Left forelimb (tissue), 1 donor: ENCODE measurements around the gene SERAC1.
A peak's percentile ranks its signal among the peaks of the same experiment; 100 is the strongest.

ENCODE experiments used
- DNase-seq: peaks from one replicate; pipeline ENCODE4 v3.0.0-alpha.2; 2018; ENCODE audit warnings: low spot score

The SERAC1 gene

GRCh38 chr6:158077676-158078075 lies 90.4 kb downstream of the SERAC1 start:
- DNase-seq: no peak

GRCh38 chr6:158076548-158076947 lies 91.5 kb downstream of the SERAC1 start:
- DNase-seq: no peak

- no peak for DNase-seq
These were observed 94.3 kb downstream of the SERAC1 start for GRCh38 chr6:158073776-158074175.

- DNase-seq: peak; percentile 78
These were observed 95.9 kb downstream of the SERAC1 start for GRCh38 chr6:158072083-158072721.

GRCh38 chr6:158071121-158072082 lies 96.7 kb downstream of the SERAC1 start:
- no peak for DNase-seq

- no peak for DNase-seq
These were observed 97.5 kb downstream of the SERAC1 start for GRCh38 chr6:158070513-158070912.

- DNase-seq: no peak
These were observed 98.3 kb downstream of the SERAC1 start for GRCh38 chr6:158069800-158070195.

GRCh38 chr6:158068893-158069799 lies 98.9 kb downstream of the SERAC1 start:
- no peak for DNase-seq

- no peak for DNase-seq
These were observed 99.7 kb downstream of the SERAC1 start for GRCh38 chr6:158068156-158068892.

- DNase-seq: no peak
These were observed 100.5 kb downstream of the SERAC1 start for GRCh38 chr6:158067436-158068015.

- no peak for DNase-seq
These were observed 101.8 kb downstream of the SERAC1 start for GRCh38 chr6:158066136-158066781.

GRCh38 chr6:158064725-158065251 lies 103.3 kb downstream of the SERAC1 start:
- no peak for DNase-seq

GRCh38 chr6:158063736-158064135 lies 104.3 kb downstream of the SERAC1 start:
- DNase-seq: no peak

- DNase-seq: no peak
These were observed 106.2 kb downstream of the SERAC1 start for GRCh38 chr6:158061709-158062461.

GRCh38 chr6:158061361-158061708 lies 106.7 kb downstream of the SERAC1 start:
- DNase-seq: no peak

GRCh38 chr6:158060455-158061360 lies 107.4 kb downstream of the SERAC1 start:
- peak; percentile 77 for DNase-seq
